GM23338 (cell line): Measurements from ENCODE around the gene FOXF1. TPM values are rescaled to one million over a fixed set of nuclear protein-coding genes. Genes with fewer than 3 reads are reported as not detected.

Experiments
- ATAC-seq: fragments of 200-7000 bp; cut with Tn5 transposase; 3 replicates; pipeline ENCODE4 v1.9.1; 2020
- DNase-seq: peaks from one replicate; pipeline ENCODE4 v3.0.0-alpha.2; 2015; ENCODE audit warnings: low spot score
- H2AFZ ChIP-seq: fragments of 200-600 bp; sonication (generic); 2 replicates; pipeline ENCODE4 v1.8.0; 2016; ENCODE audit warnings: antibody characterized with exemption, mild to moderate bottlenecking, moderate library complexity
- H3F3A ChIP-seq: fragments of 200-600 bp; sonication (generic); replicated peaks from 2 replicates; pipeline ENCODE4 v1.8.0; 2017; ENCODE audit warnings: antibody characterized with exemption, mixed run types, low read depth
- H3K27ac ChIP-seq: fragments of 200-600 bp; sonication (generic); 2 replicates; pipeline ENCODE4 v1.6.1; 2016; ENCODE audit warnings: low read depth
- H3K27me3 ChIP-seq: fragments of 200-600 bp; sonication (generic); 2 replicates; pipeline ENCODE4 v1.8.0; 2016; ENCODE audit warnings: mild to moderate bottlenecking, mixed run types, moderate library complexity; ENCODE audit not compliant: insufficient read depth
- H3K36me3 ChIP-seq: fragments of 200-600 bp; sonication (generic); 2 replicates; pipeline ENCODE4 v1.8.0; 2016; ENCODE audit warnings: mild to moderate bottlenecking; ENCODE audit not compliant: insufficient read depth
- H3K4me1 ChIP-seq: fragments of 200-600 bp; sonication (generic); 2 replicates; pipeline ENCODE4 v1.8.0; 2016; ENCODE audit warnings: mild to moderate bottlenecking, moderate library complexity; ENCODE audit not compliant: insufficient read depth
- H3K4me2 ChIP-seq: fragments of 200-600 bp; sonication (generic); 2 replicates; pipeline ENCODE4 v1.7.1; 2017; ENCODE audit warnings: mixed run types
- H3K4me3 ChIP-seq: fragments of 200-600 bp; sonication (generic); 2 replicates; pipeline ENCODE4 v1.6.1; 2016; ENCODE audit warnings: mixed run types
- H3K79me2 ChIP-seq: fragments of 200-600 bp; sonication (generic); replicated peaks from 2 replicates; pipeline ENCODE4 v1.8.0; 2017; ENCODE audit warnings: mild to moderate bottlenecking; ENCODE audit not compliant: insufficient read depth
- H3K9me2 ChIP-seq: fragments of 200-600 bp; sonication (generic); 2 replicates; pipeline ENCODE4 v1.8.0; 2017; ENCODE audit not compliant: insufficient read depth
- H4K20me1 ChIP-seq: fragments of 200-600 bp; sonication (generic); replicated peaks from 2 replicates; pipeline ENCODE4 v1.8.0; 2017; ENCODE audit warnings: mild to moderate bottlenecking; ENCODE audit not compliant: insufficient read depth
- H3K27ac Mint-ChIP-seq: 2 replicates; pipeline ENCODE4 v1.8.0; 2020; ENCODE audit warnings: inconsistent platforms, mild to moderate bottlenecking, moderate library complexity, mixed read lengths
- H3K27me3 Mint-ChIP-seq: 3 replicates; pipeline ENCODE4 v1.8.0; 2022; ENCODE audit warnings: low read depth, mild to moderate bottlenecking, moderate library complexity, mixed read lengths, inconsistent platforms; ENCODE audit not compliant: insufficient read depth, poor library complexity
- H3K36me3 Mint-ChIP-seq: 3 replicates; pipeline ENCODE4 v1.8.0; 2021; ENCODE audit warnings: low read depth, mild to moderate bottlenecking, inconsistent platforms, moderate library complexity, mixed read lengths
- H3K4me1 Mint-ChIP-seq: 3 replicates; pipeline ENCODE4 v1.8.0; 2020; ENCODE audit warnings: mild to moderate bottlenecking, inconsistent platforms, mixed read lengths
- H3K4me3 Mint-ChIP-seq: 3 replicates; pipeline ENCODE4 v1.8.0; 2021; ENCODE audit warnings: moderate library complexity, mild to moderate bottlenecking, inconsistent platforms, mixed read lengths
- H3K9me3 Mint-ChIP-seq: 3 replicates; pipeline ENCODE4 v1.8.0; 2020; ENCODE audit warnings: moderate library complexity, mild to moderate bottlenecking, inconsistent platforms, mixed read lengths
- CREB1 ChIP-seq: fragments of 250-450 bp; sonication (Bioruptor Pico); IDR thresholded peaks from 2 replicates; pipeline ENCODE4 v1.5.0; 2020; ENCODE audit warnings: low read depth, mild to moderate bottlenecking, moderate library complexity
- ETS1 ChIP-seq: IDR thresholded peaks from 2 replicates; pipeline ENCODE4 v1.6.1; 2016; ENCODE audit warnings: antibody characterized with exemption
- EZH2 ChIP-seq: fragments of 200-600 bp; sonication (generic); IDR thresholded peaks from one replicate; pipeline ENCODE4 v1.8.0; 2017; ENCODE audit warnings: antibody characterized with exemption, mild to moderate bottlenecking, low read depth; ENCODE audit not compliant: unreplicated experiment
- JUNB ChIP-seq: IDR thresholded peaks from one replicate; pipeline ENCODE4 v1.6.1; 2016; ENCODE audit warnings: antibody characterized with exemption; ENCODE audit not compliant: unreplicated experiment
- POLR2AphosphoS5 ChIP-seq: IDR thresholded peaks from 2 replicates; pipeline ENCODE4 v1.6.1; 2016; ENCODE audit warnings: antibody characterized with exemption, low read depth
- ZNF114 ChIP-seq: fragments of 250-450 bp; sonication (Bioruptor Pico); IDR thresholded peaks from 2 replicates; pipeline ENCODE4 v1.5.0; 2020; ENCODE audit warnings: mild to moderate bottlenecking, moderate library complexity
- ZNF331 ChIP-seq: fragments of 250-450 bp; sonication (Bioruptor Pico); IDR thresholded peaks from 2 replicates; pipeline ENCODE4 v1.5.0; 2020; ENCODE audit warnings: low read depth, mild to moderate bottlenecking, moderate library complexity
- polyA plus RNA-seq: library from polyadenylated mRNA; unstranded; fragments of >200 nt; fragmentation: Nextera tagmentation; extraction: Ambion mirVana; gene quantifications from 2 replicates; pipeline ENCODE4 v1.2.1, GENCODE V29; 2016
- total RNA-seq: library from RNA; depleted of rRNA; stranded (reverse); fragments of >200 nt; shearing (Covaris generic); gene quantifications from 2 replicates; pipeline ENCODE4 v1.2.3, GENCODE V29; 2014
- TF ChIP-seq, protein P1 (sequence below): fragments of 250-450 bp; sonication (Bioruptor Pico); IDR thresholded peaks from 2 replicates; pipeline ENCODE4 v1.5.0; 2020; ENCODE audit warnings: mild to moderate bottlenecking, moderate library complexity

FOXF1 gene
- total and polyA plus RNA-seq, 2 experiments from 2014 or later, result 0.10 to 0.15 TPM

DNA sequence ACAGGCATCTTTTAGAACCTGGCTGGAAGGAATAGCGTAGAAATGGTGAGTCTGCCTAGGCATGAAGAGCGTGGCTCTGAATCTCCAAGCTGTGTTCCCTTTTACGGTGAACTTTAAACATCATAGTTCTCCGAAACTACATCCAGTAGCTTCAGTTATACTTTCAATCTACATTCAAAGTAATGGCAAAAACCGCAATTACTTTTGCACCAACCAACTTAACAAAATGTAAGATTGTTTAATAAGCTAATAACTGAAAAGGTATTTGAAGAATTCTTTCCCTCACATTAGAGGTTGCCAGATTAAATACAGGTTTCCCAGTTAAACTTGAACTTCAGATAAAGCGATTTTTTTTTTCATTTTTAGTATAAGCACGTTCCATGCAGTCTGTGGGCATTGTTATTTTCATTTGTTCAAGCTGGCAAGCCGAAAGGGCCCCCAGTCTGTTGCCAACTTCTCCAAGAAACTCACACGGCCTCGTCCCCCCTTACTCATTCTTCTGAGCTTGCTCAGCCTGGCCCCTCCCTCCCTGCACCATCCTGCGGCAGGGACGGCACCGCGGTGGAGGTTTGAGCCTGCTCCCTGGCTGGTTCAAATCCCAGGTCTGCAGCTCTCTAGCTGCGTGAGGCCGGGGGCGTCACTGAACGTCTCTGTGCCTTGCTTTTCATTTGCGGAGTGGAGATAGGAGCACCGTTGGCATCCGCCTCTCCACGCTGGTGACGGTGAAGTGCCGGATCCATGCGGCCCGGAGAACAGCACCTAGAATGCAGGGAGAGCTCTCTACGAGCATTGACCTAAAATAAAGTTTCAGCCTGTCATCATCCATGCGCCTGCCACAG lies 48.2 kb downstream of the FOXF1 start:
- Histone ChIP-seq H4K20me1 (no peaks in the 10 kb centered on the region), H3K79me2 (no peaks in the 10 kb centered on the region), H3K36me3 (no peaks in the 10 kb centered on the region), H3K4me2 (no peak overlapping the region), H3F3A (no peaks in the 10 kb centered on the region), H3K4me1 (no peaks in the 10 kb centered on the region), H3K4me3 (no peak overlapping the region), H3K27ac (no peak overlapping the region), H3K9me2 (peaks cover 2% of the 10 kb centered on the region; the same call in 1 of the 2 replicates), H3K27me3 (peaks cover 13% of the 10 kb centered on the region), H2AFZ (peak overlapping the region; percentile 56; the same call in 1 of the 2 replicates)
- no peak for TF ChIP-seq ETS1
- TF ChIP-seq EZH2, result no peak
- no peak for TF ChIP-seq JUNB
- no peak for TF ChIP-seq ZNF114 (CRISPR knock-in tag)
- TF ChIP-seq POLR2AphosphoS5, result no peak
- ATAC-seq (no peak), DNase-seq (no peak)
- Mint-ChIP-seq H3K27ac (no peak overlapping the region; the same call in 1 of the 2 replicates), H3K4me3 (no peak overlapping the region), H3K9me3 (peaks cover 5% of the 10 kb centered on the region; the same call in 1 of the 3 replicates), H3K36me3 (peaks cover 6% of the 10 kb centered on the region; the same call in 2 of the 3 replicates), H3K4me1 (peaks cover 12% of the 10 kb centered on the region), H3K27me3 (peaks cover 27% of the 10 kb centered on the region)

DNA sequence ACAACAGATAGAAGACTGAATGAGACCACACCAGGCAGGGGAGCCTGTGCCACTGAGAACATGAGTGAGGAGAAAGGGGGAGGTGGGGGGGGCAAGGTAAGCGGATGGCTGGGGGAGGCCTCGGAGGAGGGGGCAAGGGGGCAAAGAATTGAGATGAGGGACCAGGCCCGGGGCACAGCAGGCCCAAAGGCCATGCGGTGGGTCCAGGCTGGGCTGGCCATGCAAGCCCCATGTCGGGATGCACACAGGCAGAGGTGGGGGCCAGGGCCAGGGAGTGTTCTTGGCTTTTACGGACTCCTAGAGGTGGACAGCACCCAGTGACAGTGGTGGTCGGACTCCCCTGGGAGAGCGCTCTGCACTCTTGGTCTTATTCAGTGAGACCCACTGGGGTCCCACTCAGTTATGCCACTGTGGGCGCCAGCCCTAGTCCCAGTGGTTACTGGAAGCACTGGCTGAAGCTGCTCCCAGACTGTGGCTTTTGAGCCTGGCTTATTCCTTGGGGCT lies 49.5 kb downstream of the FOXF1 start:
- no peak overlapping the region for H3K27ac ChIP-seq
- peaks cover 4% of the 10 kb centered on the region; the same call in 1 of the 2 replicates for H4K20me1 ChIP-seq
- no peak overlapping the region for H3K4me2 ChIP-seq
- H3K79me2 ChIP-seq, result no peaks in the 10 kb centered on the region
- DNase-seq, result no peak
- H3K36me3 Mint-ChIP-seq, result no peaks in the 10 kb centered on the region
- H3K27ac Mint-ChIP-seq, result no peak overlapping the region
- no peak overlapping the region for H3K4me3 Mint-ChIP-seq
- H3K4me3 ChIP-seq, result no peak overlapping the region
- no peak overlapping the region for H2AFZ ChIP-seq
- no peaks in the 10 kb centered on the region; the same call in 2 of the 3 replicates for H3K9me3 Mint-ChIP-seq
- H3K9me2 ChIP-seq, result no peaks in the 10 kb centered on the region
- no peak for TF ChIP-seq EZH2
- H3K27me3 ChIP-seq, result peaks cover 24% of the 10 kb centered on the region
- H3F3A ChIP-seq, result no peaks in the 10 kb centered on the region
- no peak for ATAC-seq
- no peaks in the 10 kb centered on the region for H3K36me3 ChIP-seq
- peaks cover 9% of the 10 kb centered on the region for H3K4me1 ChIP-seq
- peaks cover 38% of the 10 kb centered on the region for H3K27me3 Mint-ChIP-seq
- peaks cover 17% of the 10 kb centered on the region; the same call in 2 of the 3 replicates for H3K4me1 Mint-ChIP-seq

GRCh38 chr16:86562356-86562755 lies 52.0 kb downstream of the FOXF1 start:
- Histone ChIP-seq H3K36me3 (no peaks in the 10 kb centered on the region), H3K4me1 (peaks cover 25% of the 10 kb centered on the region), H2AFZ (no peak overlapping the region), H3K4me2 (no peak overlapping the region), H3F3A (peaks cover 7% of the 10 kb centered on the region), H3K27me3 (peaks cover 48% of the 10 kb centered on the region), H4K20me1 (peaks cover 11% of the 10 kb centered on the region; the same call in 1 of the 2 replicates), H3K9me2 (no peaks in the 10 kb centered on the region), H3K79me2 (no peaks in the 10 kb centered on the region), H3K4me3 (no peak overlapping the region), H3K27ac (no peak overlapping the region)
- Mint-ChIP-seq H3K36me3 (no peaks in the 10 kb centered on the region), H3K4me1 (peaks cover 29% of the 10 kb centered on the region), H3K4me3 (no peak overlapping the region), H3K9me3 (no peaks in the 10 kb centered on the region), H3K27ac (no peak overlapping the region), H3K27me3 (peaks cover 51% of the 10 kb centered on the region)
- ATAC-seq (no peak), DNase-seq (no peak)
- TF ChIP-seq, protein P1, sequence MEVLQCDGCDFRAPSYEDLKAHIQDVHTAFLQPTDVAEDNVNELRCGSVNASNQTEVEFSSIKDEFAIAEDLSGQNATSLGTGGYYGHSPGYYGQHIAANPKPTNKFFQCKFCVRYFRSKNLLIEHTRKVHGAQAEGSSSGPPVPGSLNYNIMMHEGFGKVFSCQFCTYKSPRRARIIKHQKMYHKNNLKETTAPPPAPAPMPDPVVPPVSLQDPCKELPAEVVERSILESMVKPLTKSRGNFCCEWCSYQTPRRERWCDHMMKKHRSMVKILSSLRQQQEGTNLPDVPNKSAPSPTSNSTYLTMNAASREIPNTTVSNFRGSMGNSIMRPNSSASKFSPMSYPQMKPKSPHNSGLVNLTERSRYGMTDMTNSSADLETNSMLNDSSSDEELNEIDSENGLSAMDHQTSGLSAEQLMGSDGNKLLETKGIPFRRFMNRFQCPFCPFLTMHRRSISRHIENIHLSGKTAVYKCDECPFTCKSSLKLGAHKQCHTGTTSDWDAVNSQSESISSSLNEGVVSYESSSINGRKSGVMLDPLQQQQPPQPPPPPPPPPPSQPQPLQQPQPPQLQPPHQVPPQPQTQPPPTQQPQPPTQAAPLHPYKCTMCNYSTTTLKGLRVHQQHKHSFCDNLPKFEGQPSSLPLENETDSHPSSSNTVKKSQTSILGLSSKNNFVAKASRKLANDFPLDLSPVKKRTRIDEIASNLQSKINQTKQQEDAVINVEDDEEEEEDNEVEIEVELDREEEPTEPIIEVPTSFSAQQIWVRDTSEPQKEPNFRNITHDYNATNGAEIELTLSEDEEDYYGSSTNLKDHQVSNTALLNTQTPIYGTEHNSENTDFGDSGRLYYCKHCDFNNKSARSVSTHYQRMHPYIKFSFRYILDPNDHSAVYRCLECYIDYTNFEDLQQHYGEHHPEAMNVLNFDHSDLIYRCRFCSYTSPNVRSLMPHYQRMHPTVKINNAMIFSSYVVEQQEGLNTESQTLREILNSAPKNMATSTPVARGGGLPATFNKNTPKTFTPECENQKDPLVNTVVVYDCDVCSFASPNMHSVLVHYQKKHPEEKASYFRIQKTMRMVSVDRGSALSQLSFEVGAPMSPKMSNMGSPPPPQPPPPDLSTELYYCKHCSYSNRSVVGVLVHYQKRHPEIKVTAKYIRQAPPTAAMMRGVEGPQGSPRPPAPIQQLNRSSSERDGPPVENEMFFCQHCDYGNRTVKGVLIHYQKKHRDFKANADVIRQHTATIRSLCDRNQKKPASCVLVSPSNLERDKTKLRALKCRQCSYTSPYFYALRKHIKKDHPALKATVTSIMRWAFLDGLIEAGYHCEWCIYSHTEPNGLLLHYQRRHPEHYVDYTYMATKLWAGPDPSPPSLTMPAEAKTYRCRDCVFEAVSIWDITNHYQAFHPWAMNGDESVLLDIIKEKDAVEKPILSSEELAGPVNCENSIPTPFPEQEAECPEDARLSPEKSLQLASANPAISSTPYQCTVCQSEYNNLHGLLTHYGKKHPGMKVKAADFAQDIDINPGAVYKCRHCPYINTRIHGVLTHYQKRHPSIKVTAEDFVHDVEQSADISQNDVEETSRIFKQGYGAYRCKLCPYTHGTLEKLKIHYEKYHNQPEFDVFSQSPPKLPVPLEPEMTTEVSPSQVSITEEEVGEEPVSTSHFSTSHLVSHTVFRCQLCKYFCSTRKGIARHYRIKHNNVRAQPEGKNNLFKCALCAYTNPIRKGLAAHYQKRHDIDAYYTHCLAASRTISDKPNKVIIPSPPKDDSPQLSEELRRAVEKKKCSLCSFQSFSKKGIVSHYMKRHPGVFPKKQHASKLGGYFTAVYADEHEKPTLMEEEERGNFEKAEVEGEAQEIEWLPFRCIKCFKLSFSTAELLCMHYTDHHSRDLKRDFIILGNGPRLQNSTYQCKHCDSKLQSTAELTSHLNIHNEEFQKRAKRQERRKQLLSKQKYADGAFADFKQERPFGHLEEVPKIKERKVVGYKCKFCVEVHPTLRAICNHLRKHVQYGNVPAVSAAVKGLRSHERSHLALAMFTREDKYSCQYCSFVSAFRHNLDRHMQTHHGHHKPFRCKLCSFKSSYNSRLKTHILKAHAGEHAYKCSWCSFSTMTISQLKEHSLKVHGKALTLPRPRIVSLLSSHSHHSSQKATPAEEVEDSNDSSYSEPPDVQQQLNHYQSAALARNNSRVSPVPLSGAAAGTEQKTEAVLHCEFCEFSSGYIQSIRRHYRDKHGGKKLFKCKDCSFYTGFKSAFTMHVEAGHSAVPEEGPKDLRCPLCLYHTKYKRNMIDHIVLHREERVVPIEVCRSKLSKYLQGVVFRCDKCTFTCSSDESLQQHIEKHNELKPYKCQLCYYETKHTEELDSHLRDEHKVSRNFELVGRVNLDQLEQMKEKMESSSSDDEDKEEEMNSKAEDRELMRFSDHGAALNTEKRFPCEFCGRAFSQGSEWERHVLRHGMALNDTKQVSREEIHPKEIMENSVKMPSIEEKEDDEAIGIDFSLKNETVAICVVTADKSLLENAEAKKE (CRISPR knock-in tag), result no peak
- TF ChIP-seq JUNB (no peak), ZNF331 (no peak), CREB1 (CRISPR knock-in tag) (no peak)
